Suprapubic skin (tissue), 4 donors: ENCODE data around the gene ICAM2. TPM values are rescaled to one million over a fixed set of nuclear protein-coding genes. Genes with fewer than 3 reads are reported as not detected.

ENCODE experiments used
- DNase-seq, 2 donors: peaks; one replicate each; pipeline ENCODE4 v3.0.0-alpha.2; 2019; ENCODE audit warnings: low spot score in 2 of 2
- H3K27ac ChIP-seq: fragments of 200-600 bp; sonication (generic); one replicate; pipeline ENCODE4 v1.5.1; 2019
- H3K27me3 ChIP-seq: fragments of 200-600 bp; sonication (generic); one replicate; pipeline ENCODE4 v1.5.1; 2019
- H3K36me3 ChIP-seq: fragments of 200-600 bp; sonication (generic); one replicate; pipeline ENCODE4 v1.5.1; 2019
- H3K4me1 ChIP-seq: fragments of 200-600 bp; sonication (generic); one replicate; pipeline ENCODE4 v1.5.1; 2019
- H3K4me3 ChIP-seq: fragments of 200-600 bp; sonication (generic); one replicate; pipeline ENCODE4 v1.5.1; 2019; ENCODE audit warnings: mild to moderate bottlenecking
- H3K9me3 ChIP-seq: fragments of 200-600 bp; sonication (generic); one replicate; pipeline ENCODE4 v1.5.1; 2019
- CTCF ChIP-seq, 2 donors: fragments of 200-600 bp in 1 of 2; fragments of 450-650 bp in 1 of 2; sonication (generic) in 1 of 2; IDR thresholded peaks; one replicate each; pipeline ENCODE4 v1.5.1; 2016 to 2019; ENCODE audit warnings: antibody characterized with exemption in 2 of 2, mild to moderate bottlenecking in 1 of 2, moderate library complexity in 1 of 2
- EP300 ChIP-seq: sonication (generic); formaldehyde crosslinking; IDR thresholded peaks from one replicate; pipeline ENCODE4 v1.6.1; 2017; ENCODE audit warnings: antibody characterized with exemption
- POLR2A ChIP-seq, 2 donors: fragments of 450-650 bp; IDR thresholded peaks; one replicate each; pipeline ENCODE4 v1.6.1; 2017; ENCODE audit warnings: antibody characterized with exemption in 2 of 2, mild to moderate bottlenecking in 2 of 2, moderate library complexity in 2 of 2
- POLR2AphosphoS5 ChIP-seq, 3 donors: sonication (generic); formaldehyde crosslinking; IDR thresholded peaks; one replicate each; pipeline ENCODE4 v1.6.1; 2017; ENCODE audit warnings: antibody characterized with exemption in 3 of 3
- WGBS: methylation state at CpG from one replicate; pipeline ENCODE4 v1.1.5; 2018; 5-methylcytosine and 5-hydroxymethylcytosine counted together
- total RNA-seq, 4 donors: library from RNA; depleted of rRNA; stranded (reverse); fragments of >200 nt; gene quantifications; one replicate each; pipeline ENCODE4 v1.1.0, GENCODE V29; 2016

Gene ICAM2
- total RNA-seq, 4 donors from 2014 or later: 8.4 to 32.5 (median 14.9) TPM

DNA sequence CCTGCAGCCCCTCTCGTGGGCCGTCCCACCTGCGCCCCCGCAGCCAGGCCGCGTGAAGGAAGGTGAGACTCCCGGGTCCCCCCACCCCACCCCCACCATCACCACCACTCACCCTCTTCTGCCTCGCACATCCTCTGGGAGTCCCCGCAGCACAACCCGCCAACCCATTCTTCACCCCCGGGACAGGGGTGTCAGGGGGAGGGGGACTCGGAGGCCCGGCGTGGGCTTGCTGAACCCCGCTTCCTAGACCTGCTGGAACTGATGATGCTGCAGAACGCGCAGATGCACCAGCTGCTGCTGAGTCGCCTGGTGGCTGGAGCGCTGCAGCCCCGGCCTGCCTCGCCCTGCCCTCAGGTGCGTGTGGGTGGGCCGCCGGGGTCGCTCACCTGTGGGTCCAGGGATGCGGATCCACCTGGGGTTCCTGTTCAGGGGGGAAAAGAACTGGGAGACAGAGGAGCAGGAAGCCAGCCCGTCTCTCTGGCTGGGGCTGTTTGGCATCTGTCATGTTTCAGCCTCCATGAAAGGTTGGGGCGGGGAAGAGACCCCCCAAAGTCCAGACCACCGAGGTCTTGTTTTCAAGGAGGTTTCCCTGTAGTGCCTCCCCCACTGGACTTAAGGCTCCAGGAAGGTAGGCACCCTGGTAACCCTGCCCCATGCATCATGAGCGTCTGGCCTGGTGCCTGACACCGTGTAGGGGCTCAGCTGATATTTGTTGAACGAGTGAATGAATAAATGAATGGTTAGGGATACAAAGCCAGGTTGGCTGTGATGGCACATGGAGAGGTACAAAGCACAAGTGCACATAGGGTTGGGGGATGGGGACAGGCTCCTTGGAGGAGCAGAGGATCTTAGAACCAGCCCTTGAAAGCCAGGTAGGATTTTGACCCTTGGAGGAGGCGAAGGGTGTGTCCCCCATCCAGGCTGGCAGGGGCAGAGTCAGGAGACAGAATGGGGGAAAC, 21.4 kb downstream of the ICAM2 start:
- no peak overlapping the region for H3K27ac ChIP-seq
- WGBS: 30% methylated on average over 19 of the region's 33 CpGs
- H3K27me3 ChIP-seq: peaks cover 36% of the 10 kb centered on the region
- peak overlapping the region; percentile 51 for H3K4me3 ChIP-seq
- H3K36me3 ChIP-seq: no peaks in the 10 kb centered on the region
- peaks cover 15% of the 10 kb centered on the region for H3K4me1 ChIP-seq
- DNase-seq: peak; percentile 55 to 67
- no peaks in the 10 kb centered on the region for H3K9me3 ChIP-seq
- TF ChIP-seq EP300 (no peak), POLR2AphosphoS5 (IDR thresholded peaks at IDR 0.05) (no peak), CTCF (IDR thresholded peaks at IDR 0.05) (no peak), POLR2A (IDR thresholded peaks at IDR 0.05) (no peak)

- H3K4me3 ChIP-seq: peak within 1 kb of the TSS; percentile 51
- WGBS: 6% methylated on average over 7 of the region's 43 CpGs
- peaks cover 15% of the 10 kb centered on the region for H3K4me1 ChIP-seq
- H3K27me3 ChIP-seq: peaks cover 42% of the 10 kb centered on the region
- DNase-seq: peak; percentile 79 to 81
- TF ChIP-seq EP300 (no peak), CTCF (IDR thresholded peaks at IDR 0.05) (no peak), POLR2AphosphoS5 (IDR thresholded peaks at IDR 0.05) (no peak), POLR2A (IDR thresholded peaks at IDR 0.05) (no peak)
- no peaks in the 10 kb centered on the region for H3K36me3 ChIP-seq
- H3K27ac ChIP-seq: no peak within 1 kb of the TSS
- H3K9me3 ChIP-seq: no peaks in the 10 kb centered on the region
Observed at GRCh38 chr17:63998050-63998720, 22.2 kb downstream of the ICAM2 start, which contains the start of gene PRR29. PRR29 (plus strand) TSS chr17:63998351; CDS start chr17:63998365, 14 bp downstream.

DNA sequence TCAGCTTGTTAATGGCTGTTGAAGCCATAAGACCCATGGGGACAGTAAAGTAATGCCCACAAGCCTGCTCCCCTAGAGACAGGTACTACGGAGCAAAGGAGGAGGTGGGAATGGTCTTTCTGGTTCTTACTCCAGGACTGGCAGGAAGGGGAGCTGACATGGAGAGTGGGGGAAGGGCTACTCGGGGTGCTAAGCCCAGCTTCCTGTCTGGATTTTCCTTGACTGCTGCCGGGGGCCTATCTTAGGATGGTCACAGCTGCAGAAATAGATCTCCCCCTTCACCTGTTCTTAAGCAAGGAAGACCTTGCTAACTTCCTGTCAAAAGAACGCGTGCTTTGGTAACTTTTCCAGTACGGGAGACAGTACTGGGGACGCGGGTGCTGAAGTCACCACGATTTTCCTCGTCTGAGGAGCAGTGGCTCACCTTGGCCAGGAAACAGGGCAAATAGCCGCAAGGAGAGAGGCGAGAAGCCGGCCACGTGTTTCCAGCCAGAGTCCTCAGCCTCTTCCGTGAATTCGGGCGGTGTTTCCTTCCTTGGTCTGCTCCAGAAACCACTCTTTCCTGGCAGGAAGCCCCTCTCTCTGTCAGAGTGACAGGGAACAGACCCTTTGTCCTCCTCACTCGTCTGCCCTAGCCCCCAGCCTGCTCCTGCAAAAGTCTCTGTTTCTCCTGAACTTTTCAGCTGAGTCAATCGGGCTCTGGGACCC, 22.9 kb downstream of the ICAM2 start:
- WGBS: 22% methylated on average over 15 of the region's 19 CpGs
- peaks cover 42% of the 10 kb centered on the region for H3K27me3 ChIP-seq
- no peak for TF ChIP-seq POLR2A (IDR thresholded peaks at IDR 0.05)
- TF ChIP-seq CTCF (IDR thresholded peaks at IDR 0.05): no peak
- H3K27ac ChIP-seq: no peak overlapping the region
- H3K9me3 ChIP-seq: no peaks in the 10 kb centered on the region
- peak; percentile 63 to 69 for DNase-seq
- peak overlapping the region; percentile 51 for H3K4me3 ChIP-seq
- H3K36me3 ChIP-seq: no peaks in the 10 kb centered on the region
- peaks cover 15% of the 10 kb centered on the region for H3K4me1 ChIP-seq

DNA sequence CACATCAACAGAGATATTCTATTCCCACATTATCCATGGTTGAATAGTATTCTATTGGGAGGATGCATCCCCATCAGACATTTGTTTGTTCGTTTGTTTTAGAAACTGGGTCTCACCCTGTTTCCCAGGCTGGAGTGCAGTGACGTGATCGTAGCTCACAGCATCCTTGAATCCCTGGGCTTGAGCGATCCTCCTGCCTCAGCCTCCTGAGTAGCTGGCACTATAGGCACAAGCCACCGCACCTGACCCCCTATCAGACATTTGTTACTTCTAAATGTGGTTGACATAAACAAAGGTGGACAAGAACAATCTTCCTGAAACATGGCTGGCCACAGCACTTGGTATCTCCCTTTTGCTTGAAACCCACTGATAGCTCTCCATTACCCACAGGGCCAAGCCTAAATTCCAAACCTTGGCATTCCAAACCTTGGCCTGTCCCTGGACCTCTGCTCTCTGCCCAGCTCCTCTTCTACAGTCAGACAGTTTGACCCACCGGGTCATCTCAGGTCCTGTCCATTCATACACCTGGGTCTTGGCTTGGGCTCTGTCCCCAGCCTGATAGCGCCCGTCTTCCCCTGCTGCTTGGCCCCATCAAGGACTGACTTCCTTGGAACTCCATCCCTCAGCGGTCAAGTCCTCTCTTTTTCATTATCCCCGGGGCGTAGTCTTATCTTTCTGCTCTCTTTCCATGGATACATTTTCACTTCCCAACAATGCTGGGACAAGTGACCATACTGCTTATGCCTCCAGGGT, 23.8 kb downstream of the ICAM2 start:
- no peaks in the 10 kb centered on the region for H3K36me3 ChIP-seq
- peaks cover 15% of the 10 kb centered on the region for H3K4me1 ChIP-seq
- peaks cover 51% of the 10 kb centered on the region for H3K27me3 ChIP-seq
- DNase-seq: peak; percentile 31 to 32
- no peak for TF ChIP-seq EP300
- TF ChIP-seq POLR2AphosphoS5 (IDR thresholded peaks at IDR 0.05): no peak
- TF ChIP-seq CTCF (IDR thresholded peaks at IDR 0.05): no peak
- no peak for TF ChIP-seq POLR2A (IDR thresholded peaks at IDR 0.05)
- no peaks in the 10 kb centered on the region for H3K9me3 ChIP-seq
- no peak overlapping the region for H3K4me3 ChIP-seq
- no peak overlapping the region for H3K27ac ChIP-seq
- WGBS: 97% methylated on average over 11 of the region's 11 CpGs
